Activated T-helper 1 cell treated with anti-CD3 and anti-CD28 coated beads, Interleukin-12 subunit alpha, Interleukin-12 subunit beta, Interleukin-2, Interleukin-4 antibody, amounts not matched to agents 30 ng/mL and 10 ng/mL and 1 ng/mL, durations not matched to agents 14 hours and 24 hours and 36 hours (primary cell): ENCODE results near the gene MCC. TPM values are rescaled to one million over a fixed set of nuclear protein-coding genes. Genes with fewer than 3 reads are reported as not detected.

Experiments
- DNase-seq: peaks from one replicate; pipeline ENCODE4 v3.0.0; 2021; ENCODE audit warnings: low spot score
- H3K27ac Mint-ChIP-seq: one replicate; pipeline ENCODE4 v1.8.0; 2021; ENCODE audit warnings: mild to moderate bottlenecking, mixed read lengths
- H3K27me3 Mint-ChIP-seq: one replicate; pipeline ENCODE4 v1.8.0; 2022; ENCODE audit warnings: mild to moderate bottlenecking, moderate library complexity, mixed read lengths; ENCODE audit not compliant: insufficient read depth
- H3K36me3 Mint-ChIP-seq: one replicate; pipeline ENCODE4 v1.8.0; 2021; ENCODE audit warnings: low read depth, mixed read lengths
- H3K4me1 Mint-ChIP-seq: one replicate; pipeline ENCODE4 v1.8.0; 2021; ENCODE audit warnings: low read depth, mixed read lengths
- H3K4me3 Mint-ChIP-seq: one replicate; pipeline ENCODE4 v1.8.0; 2021; ENCODE audit warnings: mild to moderate bottlenecking, moderate library complexity, mixed read lengths
- H3K9me3 Mint-ChIP-seq: one replicate; pipeline ENCODE4 v1.8.0; 2021; ENCODE audit warnings: mixed read lengths
- intact Hi-C: fragments of 100-400 bp; cut with micrococcal nuclease; formaldehyde crosslinking; loops from one replicate; pipeline ENCODE4 v1.15.1; 2024
- total RNA-seq: library from RNA; stranded (reverse); gene quantifications from 2 replicates; pipeline ENCODE4 v1.2.3, GENCODE V29; 2022

MCC gene
- total RNA-seq, 1 donor from 2014 or later: 1.3 TPM

GRCh38 chr5:113048931-113049330 lies 439.3 kb downstream of the MCC start:
- no peak overlapping the region for H3K4me3 Mint-ChIP-seq
- H3K9me3 Mint-ChIP-seq: no peaks in the 10 kb centered on the region
- no peaks in the 10 kb centered on the region for H3K27me3 Mint-ChIP-seq
- no peak for DNase-seq
- H3K4me1 Mint-ChIP-seq: peaks cover 28% of the 10 kb centered on the region
- peaks cover 3% of the 10 kb centered on the region for H3K36me3 Mint-ChIP-seq
- no peak overlapping the region for H3K27ac Mint-ChIP-seq
- intact Hi-C loops: no loop called here

GRCh38 chr5:113047733-113048652 lies 440.3 kb downstream of the MCC start:
- H3K4me1 Mint-ChIP-seq: peaks cover 28% of the 10 kb centered on the region
- intact Hi-C loops: no loop called here
- peaks cover 3% of the 10 kb centered on the region for H3K36me3 Mint-ChIP-seq
- no peak for DNase-seq
- no peak overlapping the region for H3K4me3 Mint-ChIP-seq
- no peak overlapping the region for H3K27ac Mint-ChIP-seq
- no peaks in the 10 kb centered on the region for H3K9me3 Mint-ChIP-seq
- H3K27me3 Mint-ChIP-seq: no peaks in the 10 kb centered on the region

GRCh38 chr5:113047234-113047633 lies 441.0 kb downstream of the MCC start:
- Mint-ChIP-seq H3K4me1 (peaks cover 28% of the 10 kb centered on the region), H3K27me3 (no peaks in the 10 kb centered on the region), H3K27ac (no peak overlapping the region), H3K9me3 (no peaks in the 10 kb centered on the region), H3K36me3 (peaks cover 3% of the 10 kb centered on the region), H3K4me3 (no peak overlapping the region)
- intact Hi-C loops: no loop called here
- DNase-seq: no peak

- DNase-seq: no peak
- H3K27ac Mint-ChIP-seq: no peak overlapping the region
These were observed 443.3 kb downstream of the MCC start for GRCh38 chr5:113044776-113045465.

GRCh38 chr5:113043491-113043931 lies 444.7 kb downstream of the MCC start:
- Mint-ChIP-seq H3K36me3 (no peaks in the 10 kb centered on the region), H3K27ac (no peak overlapping the region), H3K9me3 (no peaks in the 10 kb centered on the region), H3K4me1 (no peaks in the 10 kb centered on the region), H3K4me3 (no peak overlapping the region), H3K27me3 (no peaks in the 10 kb centered on the region)
- no peak for DNase-seq
- intact Hi-C loops: no loop called here

More at GRCh38 chr5:113044776-113045465, 443.3 kb downstream of the MCC start:
- Mint-ChIP-seq H3K27me3 (no peaks in the 10 kb centered on the region), H3K36me3 (no peaks in the 10 kb centered on the region), H3K4me3 (no peak overlapping the region), H3K9me3 (no peaks in the 10 kb centered on the region), H3K4me1 (peaks cover 6% of the 10 kb centered on the region)
- intact Hi-C loops: no loop called here

- Mint-ChIP-seq H3K27ac (no peak overlapping the region), H3K4me1 (no peaks in the 10 kb centered on the region), H3K4me3 (no peak overlapping the region), H3K9me3 (no peaks in the 10 kb centered on the region), H3K27me3 (peaks cover 2% of the 10 kb centered on the region), H3K36me3 (no peaks in the 10 kb centered on the region)
- intact Hi-C loops: no loop called here
- no peak for DNase-seq
These were observed 445.6 kb downstream of the MCC start for GRCh38 chr5:113042491-113043243.

GRCh38 chr5:113040672-113041260 lies 447.5 kb downstream of the MCC start:
- H3K4me1 Mint-ChIP-seq: no peaks in the 10 kb centered on the region
- no peak overlapping the region for H3K4me3 Mint-ChIP-seq
- H3K27me3 Mint-ChIP-seq: peaks cover 5% of the 10 kb centered on the region
- DNase-seq: no peak
- no peaks in the 10 kb centered on the region for H3K9me3 Mint-ChIP-seq
- H3K36me3 Mint-ChIP-seq: no peaks in the 10 kb centered on the region
- intact Hi-C loops: no loop called here
- H3K27ac Mint-ChIP-seq: no peak overlapping the region

- H3K27ac Mint-ChIP-seq: no peak overlapping the region
- peaks cover 5% of the 10 kb centered on the region for H3K27me3 Mint-ChIP-seq
- H3K9me3 Mint-ChIP-seq: no peaks in the 10 kb centered on the region
- H3K36me3 Mint-ChIP-seq: no peaks in the 10 kb centered on the region
- no peak for DNase-seq
- no peak overlapping the region for H3K4me3 Mint-ChIP-seq
- intact Hi-C loops: no loop called here
- H3K4me1 Mint-ChIP-seq: no peaks in the 10 kb centered on the region
These were observed 448.3 kb downstream of the MCC start for GRCh38 chr5:113039934-113040285.

- peaks cover 5% of the 10 kb centered on the region for H3K27me3 Mint-ChIP-seq
- no peaks in the 10 kb centered on the region for H3K4me1 Mint-ChIP-seq
- no peaks in the 10 kb centered on the region for H3K36me3 Mint-ChIP-seq
- intact Hi-C loops: no loop called here
- no peak overlapping the region for H3K4me3 Mint-ChIP-seq
- no peak overlapping the region for H3K27ac Mint-ChIP-seq
- no peaks in the 10 kb centered on the region for H3K9me3 Mint-ChIP-seq
- no peak for DNase-seq
These were observed 448.9 kb downstream of the MCC start for GRCh38 chr5:113039229-113039933.

GRCh38 chr5:113038714-113039113 lies 449.5 kb downstream of the MCC start:
- no peak overlapping the region for H3K4me3 Mint-ChIP-seq
- H3K27ac Mint-ChIP-seq: no peak overlapping the region
- intact Hi-C loops: no loop called here

GRCh38 chr5:113038136-113038535 lies 450.1 kb downstream of the MCC start:
- DNase-seq: no peak
- Mint-ChIP-seq H3K27me3 (peaks cover 5% of the 10 kb centered on the region), H3K36me3 (no peaks in the 10 kb centered on the region), H3K9me3 (no peaks in the 10 kb centered on the region), H3K27ac (no peak overlapping the region), H3K4me1 (no peaks in the 10 kb centered on the region), H3K4me3 (no peak overlapping the region)
- intact Hi-C loops: no loop called here

More at GRCh38 chr5:113038714-113039113, 449.5 kb downstream of the MCC start:
- DNase-seq: no peak
- peaks cover 5% of the 10 kb centered on the region for H3K27me3 Mint-ChIP-seq
- H3K9me3 Mint-ChIP-seq: no peaks in the 10 kb centered on the region
- H3K4me1 Mint-ChIP-seq: no peaks in the 10 kb centered on the region
- no peaks in the 10 kb centered on the region for H3K36me3 Mint-ChIP-seq

GRCh38 chr5:113036826-113037225 lies 451.4 kb downstream of the MCC start:
- Mint-ChIP-seq H3K27ac (no peak overlapping the region), H3K27me3 (peaks cover 5% of the 10 kb centered on the region), H3K4me1 (no peaks in the 10 kb centered on the region), H3K9me3 (no peaks in the 10 kb centered on the region), H3K4me3 (no peak overlapping the region), H3K36me3 (no peaks in the 10 kb centered on the region)
- intact Hi-C loops: no loop called here
- DNase-seq: no peak
